Measurements from ENCODE around the gene CEP85. TPM values are rescaled to one million over a fixed set of nuclear protein-coding genes. Genes with fewer than 3 reads are reported as not detected.

Gene CEP85
- total and polyA plus RNA-seq, 9 of the 15 experiments (the other 6 are each of a cell fraction or from before 2014, with no cell fraction given), result 42.1 to 140 (median 92.6) TPM

DNA sequence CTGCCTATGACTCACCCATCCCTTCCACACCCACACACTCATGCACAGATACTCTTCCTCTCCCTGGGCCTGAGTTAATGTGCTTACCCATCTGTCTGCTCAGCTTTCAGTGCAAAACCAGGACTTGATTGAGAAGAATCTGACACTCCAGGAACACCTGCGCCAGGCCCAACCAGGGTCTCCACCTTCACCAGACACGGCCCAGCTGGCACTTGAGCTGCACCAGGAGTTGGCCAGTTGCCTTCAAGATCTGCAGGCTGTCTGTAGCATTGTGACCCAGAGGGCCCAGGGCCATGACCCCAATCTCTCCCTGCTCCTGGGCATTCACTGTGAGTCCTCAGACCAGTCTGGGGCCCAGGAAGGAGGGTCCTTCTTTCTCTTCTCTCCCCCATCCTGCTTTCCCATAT, 42.4 kb downstream of the CEP85 start (continued):
- no peak for TF ChIP-seq SMC3 (conservative IDR thresholded peaks at IDR 0.05; ENCODE audit: insufficient read depth, low read depth, low read length)
- TF ChIP-seq IFI16 (CRISPR knock-in tag; IDR thresholded peaks at IDR 0.05), result no peak
- no peak for TF ChIP-seq ZNF146 (CRISPR knock-in tag; IDR thresholded peaks at IDR 0.05; ENCODE audit: unreplicated experiment)
- TF ChIP-seq, protein P1, sequence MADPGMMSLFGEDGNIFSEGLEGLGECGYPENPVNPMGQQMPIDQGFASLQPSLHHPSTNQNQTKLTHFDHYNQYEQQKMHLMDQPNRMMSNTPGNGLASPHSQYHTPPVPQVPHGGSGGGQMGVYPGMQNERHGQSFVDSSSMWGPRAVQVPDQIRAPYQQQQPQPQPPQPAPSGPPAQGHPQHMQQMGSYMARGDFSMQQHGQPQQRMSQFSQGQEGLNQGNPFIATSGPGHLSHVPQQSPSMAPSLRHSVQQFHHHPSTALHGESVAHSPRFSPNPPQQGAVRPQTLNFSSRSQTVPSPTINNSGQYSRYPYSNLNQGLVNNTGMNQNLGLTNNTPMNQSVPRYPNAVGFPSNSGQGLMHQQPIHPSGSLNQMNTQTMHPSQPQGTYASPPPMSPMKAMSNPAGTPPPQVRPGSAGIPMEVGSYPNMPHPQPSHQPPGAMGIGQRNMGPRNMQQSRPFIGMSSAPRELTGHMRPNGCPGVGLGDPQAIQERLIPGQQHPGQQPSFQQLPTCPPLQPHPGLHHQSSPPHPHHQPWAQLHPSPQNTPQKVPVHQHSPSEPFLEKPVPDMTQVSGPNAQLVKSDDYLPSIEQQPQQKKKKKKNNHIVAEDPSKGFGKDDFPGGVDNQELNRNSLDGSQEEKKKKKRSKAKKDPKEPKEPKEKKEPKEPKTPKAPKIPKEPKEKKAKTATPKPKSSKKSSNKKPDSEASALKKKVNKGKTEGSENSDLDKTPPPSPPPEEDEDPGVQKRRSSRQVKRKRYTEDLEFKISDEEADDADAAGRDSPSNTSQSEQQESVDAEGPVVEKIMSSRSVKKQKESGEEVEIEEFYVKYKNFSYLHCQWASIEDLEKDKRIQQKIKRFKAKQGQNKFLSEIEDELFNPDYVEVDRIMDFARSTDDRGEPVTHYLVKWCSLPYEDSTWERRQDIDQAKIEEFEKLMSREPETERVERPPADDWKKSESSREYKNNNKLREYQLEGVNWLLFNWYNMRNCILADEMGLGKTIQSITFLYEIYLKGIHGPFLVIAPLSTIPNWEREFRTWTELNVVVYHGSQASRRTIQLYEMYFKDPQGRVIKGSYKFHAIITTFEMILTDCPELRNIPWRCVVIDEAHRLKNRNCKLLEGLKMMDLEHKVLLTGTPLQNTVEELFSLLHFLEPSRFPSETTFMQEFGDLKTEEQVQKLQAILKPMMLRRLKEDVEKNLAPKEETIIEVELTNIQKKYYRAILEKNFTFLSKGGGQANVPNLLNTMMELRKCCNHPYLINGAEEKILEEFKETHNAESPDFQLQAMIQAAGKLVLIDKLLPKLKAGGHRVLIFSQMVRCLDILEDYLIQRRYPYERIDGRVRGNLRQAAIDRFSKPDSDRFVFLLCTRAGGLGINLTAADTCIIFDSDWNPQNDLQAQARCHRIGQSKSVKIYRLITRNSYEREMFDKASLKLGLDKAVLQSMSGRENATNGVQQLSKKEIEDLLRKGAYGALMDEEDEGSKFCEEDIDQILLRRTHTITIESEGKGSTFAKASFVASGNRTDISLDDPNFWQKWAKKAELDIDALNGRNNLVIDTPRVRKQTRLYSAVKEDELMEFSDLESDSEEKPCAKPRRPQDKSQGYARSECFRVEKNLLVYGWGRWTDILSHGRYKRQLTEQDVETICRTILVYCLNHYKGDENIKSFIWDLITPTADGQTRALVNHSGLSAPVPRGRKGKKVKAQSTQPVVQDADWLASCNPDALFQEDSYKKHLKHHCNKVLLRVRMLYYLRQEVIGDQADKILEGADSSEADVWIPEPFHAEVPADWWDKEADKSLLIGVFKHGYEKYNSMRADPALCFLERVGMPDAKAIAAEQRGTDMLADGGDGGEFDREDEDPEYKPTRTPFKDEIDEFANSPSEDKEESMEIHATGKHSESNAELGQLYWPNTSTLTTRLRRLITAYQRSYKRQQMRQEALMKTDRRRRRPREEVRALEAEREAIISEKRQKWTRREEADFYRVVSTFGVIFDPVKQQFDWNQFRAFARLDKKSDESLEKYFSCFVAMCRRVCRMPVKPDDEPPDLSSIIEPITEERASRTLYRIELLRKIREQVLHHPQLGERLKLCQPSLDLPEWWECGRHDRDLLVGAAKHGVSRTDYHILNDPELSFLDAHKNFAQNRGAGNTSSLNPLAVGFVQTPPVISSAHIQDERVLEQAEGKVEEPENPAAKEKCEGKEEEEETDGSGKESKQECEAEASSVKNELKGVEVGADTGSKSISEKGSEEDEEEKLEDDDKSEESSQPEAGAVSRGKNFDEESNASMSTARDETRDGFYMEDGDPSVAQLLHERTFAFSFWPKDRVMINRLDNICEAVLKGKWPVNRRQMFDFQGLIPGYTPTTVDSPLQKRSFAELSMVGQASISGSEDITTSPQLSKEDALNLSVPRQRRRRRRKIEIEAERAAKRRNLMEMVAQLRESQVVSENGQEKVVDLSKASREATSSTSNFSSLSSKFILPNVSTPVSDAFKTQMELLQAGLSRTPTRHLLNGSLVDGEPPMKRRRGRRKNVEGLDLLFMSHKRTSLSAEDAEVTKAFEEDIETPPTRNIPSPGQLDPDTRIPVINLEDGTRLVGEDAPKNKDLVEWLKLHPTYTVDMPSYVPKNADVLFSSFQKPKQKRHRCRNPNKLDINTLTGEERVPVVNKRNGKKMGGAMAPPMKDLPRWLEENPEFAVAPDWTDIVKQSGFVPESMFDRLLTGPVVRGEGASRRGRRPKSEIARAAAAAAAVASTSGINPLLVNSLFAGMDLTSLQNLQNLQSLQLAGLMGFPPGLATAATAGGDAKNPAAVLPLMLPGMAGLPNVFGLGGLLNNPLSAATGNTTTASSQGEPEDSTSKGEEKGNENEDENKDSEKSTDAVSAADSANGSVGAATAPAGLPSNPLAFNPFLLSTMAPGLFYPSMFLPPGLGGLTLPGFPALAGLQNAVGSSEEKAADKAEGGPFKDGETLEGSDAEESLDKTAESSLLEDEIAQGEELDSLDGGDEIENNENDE (IDR thresholded peaks at IDR 0.05; ENCODE audit: low read depth, low read length), result no peak
- TF ChIP-seq CTBP1 (IDR thresholded peaks at IDR 0.05; ENCODE audit: borderline replicate concordance), result no peak
- TF ChIP-seq, protein P2, sequence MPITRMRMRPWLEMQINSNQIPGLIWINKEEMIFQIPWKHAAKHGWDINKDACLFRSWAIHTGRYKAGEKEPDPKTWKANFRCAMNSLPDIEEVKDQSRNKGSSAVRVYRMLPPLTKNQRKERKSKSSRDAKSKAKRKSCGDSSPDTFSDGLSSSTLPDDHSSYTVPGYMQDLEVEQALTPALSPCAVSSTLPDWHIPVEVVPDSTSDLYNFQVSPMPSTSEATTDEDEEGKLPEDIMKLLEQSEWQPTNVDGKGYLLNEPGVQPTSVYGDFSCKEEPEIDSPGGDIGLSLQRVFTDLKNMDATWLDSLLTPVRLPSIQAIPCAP (CRISPR knock-in tag; IDR thresholded peaks at IDR 0.05; ENCODE audit: borderline replicate concordance), result no peak
- TF ChIP-seq, protein P3, sequence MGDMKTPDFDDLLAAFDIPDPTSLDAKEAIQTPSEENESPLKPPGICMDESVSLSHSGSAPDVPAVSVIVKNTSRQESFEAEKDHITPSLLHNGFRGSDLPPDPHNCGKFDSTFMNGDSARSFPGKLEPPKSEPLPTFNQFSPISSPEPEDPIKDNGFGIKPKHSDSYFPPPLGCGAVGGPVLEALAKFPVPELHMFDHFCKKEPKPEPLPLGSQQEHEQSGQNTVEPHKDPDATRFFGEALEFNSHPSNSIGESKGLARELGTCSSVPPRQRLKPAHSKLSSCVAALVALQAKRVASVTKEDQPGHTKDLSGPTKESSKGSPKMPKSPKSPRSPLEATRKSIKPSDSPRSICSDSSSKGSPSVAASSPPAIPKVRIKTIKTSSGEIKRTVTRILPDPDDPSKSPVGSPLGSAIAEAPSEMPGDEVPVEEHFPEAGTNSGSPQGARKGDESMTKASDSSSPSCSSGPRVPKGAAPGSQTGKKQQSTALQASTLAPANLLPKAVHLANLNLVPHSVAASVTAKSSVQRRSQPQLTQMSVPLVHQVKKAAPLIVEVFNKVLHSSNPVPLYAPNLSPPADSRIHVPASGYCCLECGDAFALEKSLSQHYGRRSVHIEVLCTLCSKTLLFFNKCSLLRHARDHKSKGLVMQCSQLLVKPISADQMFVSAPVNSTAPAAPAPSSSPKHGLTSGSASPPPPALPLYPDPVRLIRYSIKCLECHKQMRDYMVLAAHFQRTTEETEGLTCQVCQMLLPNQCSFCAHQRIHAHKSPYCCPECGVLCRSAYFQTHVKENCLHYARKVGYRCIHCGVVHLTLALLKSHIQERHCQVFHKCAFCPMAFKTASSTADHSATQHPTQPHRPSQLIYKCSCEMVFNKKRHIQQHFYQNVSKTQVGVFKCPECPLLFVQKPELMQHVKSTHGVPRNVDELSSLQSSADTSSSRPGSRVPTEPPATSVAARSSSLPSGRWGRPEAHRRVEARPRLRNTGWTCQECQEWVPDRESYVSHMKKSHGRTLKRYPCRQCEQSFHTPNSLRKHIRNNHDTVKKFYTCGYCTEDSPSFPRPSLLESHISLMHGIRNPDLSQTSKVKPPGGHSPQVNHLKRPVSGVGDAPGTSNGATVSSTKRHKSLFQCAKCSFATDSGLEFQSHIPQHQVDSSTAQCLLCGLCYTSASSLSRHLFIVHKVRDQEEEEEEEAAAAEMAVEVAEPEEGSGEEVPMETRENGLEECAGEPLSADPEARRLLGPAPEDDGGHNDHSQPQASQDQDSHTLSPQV (IDR thresholded peaks at IDR 0.05), result peak; percentile 7; the same call in 1 of the 2 replicates
- no peak for TF ChIP-seq STAT5B (CRISPR knock-in tag; IDR thresholded peaks at IDR 0.05)
- no peak for TF ChIP-seq TCFL5 (CRISPR knock-in tag; conservative IDR thresholded peaks at IDR 0.05)
- TF ChIP-seq, protein P4, sequence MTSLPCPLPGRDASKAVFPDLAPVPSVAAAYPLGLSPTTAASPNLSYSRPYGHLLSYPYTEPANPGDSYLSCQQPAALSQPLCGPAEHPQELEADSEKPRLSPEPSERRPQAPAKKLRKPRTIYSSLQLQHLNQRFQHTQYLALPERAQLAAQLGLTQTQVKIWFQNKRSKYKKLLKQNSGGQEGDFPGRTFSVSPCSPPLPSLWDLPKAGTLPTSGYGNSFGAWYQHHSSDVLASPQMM (CRISPR knock-in tag; IDR thresholded peaks at IDR 0.05), result no peak
- TF ChIP-seq KHSRP (IDR thresholded peaks at IDR 0.05), result no peak

Measured in K562 (cell line).